Endothelial cell of umbilical vein (primary cell): ENCODE measurements around the gene CDK6. TPM values are rescaled to one million over a fixed set of nuclear protein-coding genes. Genes with fewer than 3 reads are reported as not detected.

Experiments
- BruUV-seq: library from RNA; stranded (reverse); fragments of 400-500 nt; replicated peaks from 2 replicates; lab custom pipeline; 2021; lab: Mats Ljungman, UMichigan
- CTCF ChIA-PET: fragments of 300-600, 350-600 bp; sonication (Branson Sonifier 250); formaldehyde crosslinking; loops from one replicate; lab custom pipeline; 2021; ENCODE audit warnings: antibody characterized with exemption, inconsistent platforms; lab: Charles Lee
- POLR2A ChIA-PET: fragments of 300-600, 350-600 bp; sonication (Branson Sonifier 250); formaldehyde crosslinking; loops from one replicate; lab custom pipeline; 2021; ENCODE audit warnings: antibody characterized with exemption, inconsistent platforms; lab: Charles Lee
- DNase-seq: peaks from one replicate; pipeline ENCODE4 v3.0.0-alpha.2; 2011; ENCODE audit warnings: low read depth, low spot score
- FAIRE-seq: peaks from 2 replicates; lab custom pipeline; 2011; peaks lifted over from hg19 to GRCh38; lab: Jason Lieb, UNC
- H2AFZ ChIP-seq: 2 replicates; pipeline ENCODE4 v1.6.0; 2012; ENCODE audit warnings: low read depth, low read length, control low read depth, inconsistent platforms
- H3K27ac ChIP-seq: 2 replicates; pipeline ENCODE4 v1.5.1; 2011; ENCODE audit warnings: low read depth, mild to moderate bottlenecking, control low read depth, low read length, moderate library complexity; ENCODE audit not compliant: insufficient read depth
- H3K27me3 ChIP-seq, 2 experiments: 2 replicates each; pipeline versions ENCODE4 v1.6.0 to v1.6.1; 2011; ENCODE audit warnings: low read length in 2 of 2, mixed read lengths in 1 of 2; ENCODE audit not compliant: control insufficient read depth in 2 of 2, insufficient read depth in 2 of 2
- H3K36me3 ChIP-seq, 2 experiments: 2 replicates in 1 of 2; 3 replicates in 1 of 2; pipeline ENCODE4 v1.5.1; 2011; ENCODE audit warnings: low read length in 2 of 2, mild to moderate bottlenecking in 1 of 2, moderate library complexity in 1 of 2; ENCODE audit not compliant: control insufficient read depth in 2 of 2, insufficient read depth in 2 of 2; ENCODE audit errors: extremely low read depth in 1 of 2
- H3K4me1 ChIP-seq: 3 replicates; pipeline ENCODE4 v1.5.1; 2011; ENCODE audit warnings: mild to moderate bottlenecking, low read length; ENCODE audit not compliant: control insufficient read depth, insufficient read depth; ENCODE audit errors: extremely low read depth
- H3K4me2 ChIP-seq: 2 replicates; pipeline ENCODE4 v1.6.1; 2011; ENCODE audit warnings: low read length, control low read depth, mixed read lengths; ENCODE audit not compliant: insufficient read depth
- H3K4me3 ChIP-seq, 3 experiments: fragments of 200-600 bp in 1 of 3; sonication (generic), shearing (Covaris generic) in 1 of 3; replicated peaks in 1 of 3; 2 replicates each; pipeline ENCODE4 v1.5.1; 2011 to 2016; ENCODE audit warnings: control low read depth in 3 of 3, low read length in 3 of 3, mild to moderate bottlenecking in 2 of 3, inconsistent platforms in 1 of 3, low read depth in 1 of 3, moderate library complexity in 1 of 3; ENCODE audit not compliant: insufficient read depth in 1 of 3
- H3K79me2 ChIP-seq: 2 replicates; pipeline ENCODE4 v1.6.0; 2012; ENCODE audit warnings: low read length, inconsistent platforms; ENCODE audit not compliant: control insufficient read depth, insufficient read depth
- H3K9ac ChIP-seq: replicated peaks from 2 replicates; pipeline ENCODE3; 2011; ENCODE audit warnings: low read length, control low read depth; ENCODE audit not compliant: insufficient read depth; ENCODE audit errors: extremely low read depth
- H3K9me1 ChIP-seq: replicated peaks from 3 replicates; pipeline ENCODE4 v1.6.0; 2011; ENCODE audit warnings: mild to moderate bottlenecking, low read length; ENCODE audit not compliant: control insufficient read depth, insufficient read depth; ENCODE audit errors: extremely low read depth
- H3K9me3 ChIP-seq: replicated peaks from 2 replicates; pipeline ENCODE4 v1.5.1; 2012; ENCODE audit warnings: low read length, inconsistent platforms; ENCODE audit not compliant: control insufficient read depth, insufficient read depth
- H4K20me1 ChIP-seq: replicated peaks from 2 replicates; pipeline ENCODE3; 2011; ENCODE audit warnings: mild to moderate bottlenecking, low read length; ENCODE audit not compliant: control insufficient read depth, insufficient read depth; ENCODE audit errors: extremely low read depth
- EZH2 ChIP-seq: IDR thresholded peaks from 2 replicates; pipeline ENCODE4 v1.6.1; 2012; ENCODE audit warnings: borderline replicate concordance, low read depth, mild to moderate bottlenecking, moderate library complexity, low read length, inconsistent platforms; ENCODE audit not compliant: severe bottlenecking
- FOS ChIP-seq: IDR thresholded peaks from 2 replicates; pipeline ENCODE4 v1.6.1; 2011; ENCODE audit warnings: mild to moderate bottlenecking, low read length, moderate library complexity, borderline replicate concordance; ENCODE audit not compliant: insufficient read depth
- GATA2 ChIP-seq: IDR thresholded peaks from 2 replicates; pipeline ENCODE4 v1.7.0; 2011; ENCODE audit warnings: low read depth, mild to moderate bottlenecking, moderate library complexity, mixed read lengths, low read length; ENCODE audit not compliant: insufficient read length, insufficient read depth
- JUN ChIP-seq: IDR thresholded peaks from 2 replicates; pipeline ENCODE4 v1.6.1; 2011; ENCODE audit warnings: borderline replicate concordance, low read depth; ENCODE audit not compliant: insufficient read length, insufficient read depth
- MYC ChIP-seq: IDR thresholded peaks from one replicate; pipeline ENCODE4 v1.6.1; 2011; ENCODE audit warnings: mild to moderate bottlenecking, low read depth, low read length
- POLR2AphosphoS5 ChIP-seq: IDR thresholded peaks from 2 replicates; pipeline ENCODE4 v1.6.1; 2012; ENCODE audit warnings: low read depth, mild to moderate bottlenecking, control low read depth, low read length, moderate library complexity; ENCODE audit not compliant: insufficient read depth
- dilution Hi-C: fragments of 300-500 bp; cut with MboI; formaldehyde crosslinking; loops from one replicate; pipeline ENCODE4 v1.15.0; 2019; ENCODE audit warnings: low sequenced_read_pairs; ENCODE audit not compliant: extremely low pct_ligation_motif_present
- intact Hi-C: fragments of 100-400 bp; cut with micrococcal nuclease; formaldehyde crosslinking; loops from one replicate; pipeline ENCODE4 v1.10.0; 2022
- polyA plus RNA-seq, 4 experiments: library from polyadenylated mRNA; depleted of rRNA in 3 of 4; stranded (reverse) in 3 of 4; unstranded in 1 of 4; fragments of >200 nt; gene quantifications; 2 replicates each; pipeline versions ENCODE4 v1.2.1 to v1.2.3, GENCODE V29; 2011 to 2012; ENCODE audit warnings: missing spikeins in 1 of 4
- total RNA-seq: library from RNA; stranded (reverse); gene quantifications from 2 replicates; pipeline ENCODE4 v1.2.3, GENCODE V29; 2021
- TF ChIP-seq, protein P1 (sequence below): IDR thresholded peaks from 2 replicates; pipeline ENCODE4 v1.6.1; 2011; ENCODE audit not compliant: insufficient read depth, insufficient read length
- TF ChIP-seq, protein P2 (sequence below), 2 donors: IDR thresholded peaks; 1 replicate in 1 of 2; 2 replicates in 1 of 2; pipeline ENCODE4 v1.5.1; 2011; ENCODE audit warnings: low read length in 2 of 2, mild to moderate bottlenecking in 2 of 2, moderate library complexity in 2 of 2, control low read depth in 1 of 2, inconsistent platforms in 1 of 2, low read depth in 1 of 2; ENCODE audit not compliant: insufficient read depth in 1 of 2; ENCODE audit errors: extremely low read depth in 1 of 2

CDK6 gene
- total and polyA plus RNA-seq, 2 donors (not counting 3 experiments of a cell fraction or from before 2014, with no cell fraction given), result 6.0 to 28.2 TPM

DNA sequence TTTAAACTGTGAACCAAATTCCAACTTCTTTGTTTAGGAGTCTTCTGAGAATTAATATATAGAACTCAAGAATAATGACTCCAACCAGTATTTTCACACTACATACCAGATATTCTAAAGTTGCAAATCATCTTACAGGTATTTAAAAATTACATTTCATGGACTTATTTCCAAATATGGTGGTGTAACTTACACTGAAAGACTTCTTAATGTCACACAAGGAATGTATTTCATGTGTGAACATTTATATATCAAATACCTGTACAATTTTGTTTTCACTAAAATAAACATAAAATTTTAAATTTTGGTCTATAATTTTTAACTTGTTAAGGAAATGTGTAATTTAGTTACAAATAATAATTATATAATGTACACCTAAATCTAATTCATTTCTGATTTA is 2.6 kb upstream of the CDK6 start:
- Histone ChIP-seq H3K4me2 (no peak overlapping the region), H3K4me3 (no peak overlapping the region), H3K27me3 (peaks cover 3 to 29% of the 10 kb centered on the region in 2 experiments), H3K36me3 (no peaks in the 10 kb centered on the region), H3K9me3 (no peaks in the 10 kb centered on the region), H3K27ac (no peak overlapping the region), H3K79me2 (peaks cover 11% of the 10 kb centered on the region), H4K20me1 (no peaks in the 10 kb centered on the region), H2AFZ (no peak overlapping the region), H3K9me1 (no peaks in the 10 kb centered on the region), H3K9ac (no peak overlapping the region), H3K4me1 (peaks cover 12% of the 10 kb centered on the region)
- FAIRE-seq (no peak), DNase-seq (no peak)
- TF ChIP-seq, protein P1, sequence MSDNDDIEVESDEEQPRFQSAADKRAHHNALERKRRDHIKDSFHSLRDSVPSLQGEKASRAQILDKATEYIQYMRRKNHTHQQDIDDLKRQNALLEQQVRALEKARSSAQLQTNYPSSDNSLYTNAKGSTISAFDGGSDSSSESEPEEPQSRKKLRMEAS, result no peak
- TF ChIP-seq JUN, result no peak
- TF ChIP-seq EZH2, result no peak
- no peak for TF ChIP-seq MYC
- TF ChIP-seq, protein P2, sequence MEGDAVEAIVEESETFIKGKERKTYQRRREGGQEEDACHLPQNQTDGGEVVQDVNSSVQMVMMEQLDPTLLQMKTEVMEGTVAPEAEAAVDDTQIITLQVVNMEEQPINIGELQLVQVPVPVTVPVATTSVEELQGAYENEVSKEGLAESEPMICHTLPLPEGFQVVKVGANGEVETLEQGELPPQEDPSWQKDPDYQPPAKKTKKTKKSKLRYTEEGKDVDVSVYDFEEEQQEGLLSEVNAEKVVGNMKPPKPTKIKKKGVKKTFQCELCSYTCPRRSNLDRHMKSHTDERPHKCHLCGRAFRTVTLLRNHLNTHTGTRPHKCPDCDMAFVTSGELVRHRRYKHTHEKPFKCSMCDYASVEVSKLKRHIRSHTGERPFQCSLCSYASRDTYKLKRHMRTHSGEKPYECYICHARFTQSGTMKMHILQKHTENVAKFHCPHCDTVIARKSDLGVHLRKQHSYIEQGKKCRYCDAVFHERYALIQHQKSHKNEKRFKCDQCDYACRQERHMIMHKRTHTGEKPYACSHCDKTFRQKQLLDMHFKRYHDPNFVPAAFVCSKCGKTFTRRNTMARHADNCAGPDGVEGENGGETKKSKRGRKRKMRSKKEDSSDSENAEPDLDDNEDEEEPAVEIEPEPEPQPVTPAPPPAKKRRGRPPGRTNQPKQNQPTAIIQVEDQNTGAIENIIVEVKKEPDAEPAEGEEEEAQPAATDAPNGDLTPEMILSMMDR (IDR thresholded peaks at IDR 0.05; ENCODE audit: extremely low read depth in 1 of 2, insufficient read depth in 1 of 2, low read depth in 1 of 2, low read length in 2 of 2), result no peak
- no peak for TF ChIP-seq FOS
- TF ChIP-seq POLR2AphosphoS5, result no peak
- no peak for TF ChIP-seq GATA2
- intact Hi-C loops (no loop called here), dilution Hi-C loops (no loop called here)
- no TSS peak for BruUV-seq
- POLR2A ChIA-PET, result no interaction called here
- CTCF ChIA-PET, result no interaction called here
